Neural progenitor cell (in vitro differentiated cells): ENCODE measurements around the gene KDM3A. TPM values are rescaled to one million over a fixed set of nuclear protein-coding genes. Genes with fewer than 3 reads are reported as not detected.

Experiments
- DNase-seq: peaks from one replicate; pipeline ENCODE4 v3.0.0-alpha.2; 2016; ENCODE audit warnings: low spot score
- H2AFZ ChIP-seq: fragments of 200-600 bp; sonication (generic); replicated peaks from 2 replicates; pipeline ENCODE4 v1.6.1; 2016; ENCODE audit warnings: antibody characterized with exemption
- H3F3A ChIP-seq: fragments of 200-600 bp; sonication (generic); 2 replicates; pipeline ENCODE4 v1.6.1; 2016; ENCODE audit warnings: antibody characterized with exemption, low read depth
- H3K27ac ChIP-seq: fragments of 200-600 bp; sonication (generic); 2 replicates; pipeline ENCODE4 v1.5.1; 2016; ENCODE audit warnings: mild to moderate bottlenecking
- H3K27me3 ChIP-seq: fragments of 200-600 bp; sonication (generic); 2 replicates; pipeline ENCODE4 v1.6.1; 2016; ENCODE audit warnings: mild to moderate bottlenecking, moderate library complexity
- H3K36me3 ChIP-seq: fragments of 200-600 bp; sonication (generic); 2 replicates; pipeline ENCODE4 v1.5.1; 2016
- H3K4me1 ChIP-seq: fragments of 200-600 bp; sonication (generic); 2 replicates; pipeline ENCODE4 v1.6.1; 2016; ENCODE audit warnings: mixed run types
- H3K4me2 ChIP-seq: fragments of 200-600 bp; sonication (generic); 2 replicates; pipeline ENCODE4 v1.6.1; 2016
- H3K4me3 ChIP-seq: fragments of 200-600 bp; sonication (generic); 2 replicates; pipeline ENCODE4 v1.5.1; 2016
- H3K79me2 ChIP-seq: fragments of 200-600 bp; sonication (generic); 2 replicates; pipeline ENCODE4 v1.6.1; 2016; ENCODE audit warnings: low read depth
- H3K9ac ChIP-seq: fragments of 200-600 bp; sonication (generic); 2 replicates; pipeline ENCODE4 v1.6.1; 2016
- H3K9me3 ChIP-seq: fragments of 200-600 bp; sonication (generic); 2 replicates; pipeline ENCODE4 v1.5.1; 2016; ENCODE audit warnings: low read depth
- H4K20me1 ChIP-seq: fragments of 200-600 bp; sonication (generic); 2 replicates; pipeline ENCODE4 v1.6.1; 2016; ENCODE audit warnings: low read depth
- H3K27ac Mint-ChIP-seq: 3 replicates; pipeline ENCODE4 v1.8.0; 2021; ENCODE audit warnings: mixed read lengths
- H3K27me3 Mint-ChIP-seq: 2 replicates; pipeline ENCODE4 v1.8.0; 2022; ENCODE audit warnings: low read depth, mild to moderate bottlenecking, inconsistent platforms, moderate library complexity, mixed read lengths; ENCODE audit not compliant: insufficient read depth
- H3K36me3 Mint-ChIP-seq: 3 replicates; pipeline ENCODE4 v1.8.0; 2021; ENCODE audit warnings: mixed read lengths
- H3K4me1 Mint-ChIP-seq: 3 replicates; pipeline ENCODE4 v1.8.0; 2021; ENCODE audit warnings: mixed read lengths
- H3K4me3 Mint-ChIP-seq: 3 replicates; pipeline ENCODE4 v1.8.0; 2021; ENCODE audit warnings: mild to moderate bottlenecking, moderate library complexity, mixed read lengths
- H3K9me3 Mint-ChIP-seq: 3 replicates; pipeline ENCODE4 v1.8.0; 2020; ENCODE audit warnings: mixed read lengths
- CTCF ChIP-seq: fragments of 200-600 bp; sonication (generic); IDR thresholded peaks from 2 replicates; pipeline ENCODE4 v1.5.1; 2017; ENCODE audit warnings: antibody characterized with exemption, mild to moderate bottlenecking
- EZH2 ChIP-seq: fragments of 200-600 bp; sonication (generic); IDR thresholded peaks from 2 replicates; pipeline ENCODE4 v1.6.1; 2017; ENCODE audit warnings: antibody characterized with exemption, mild to moderate bottlenecking, moderate library complexity
- EZH2phosphoT487 ChIP-seq: fragments of 200-600 bp; sonication (generic); IDR thresholded peaks from 2 replicates; pipeline ENCODE4 v1.6.1; 2017; ENCODE audit warnings: antibody characterized with exemption
- total RNA-seq: library from RNA; depleted of rRNA; stranded (reverse); fragments of >200 nt; gene quantifications from 2 replicates; pipeline ENCODE4 v1.2.3, GENCODE V29; 2015; ENCODE audit warnings: low replicate concordance

The KDM3A gene
- total RNA-seq, 1 donor from 2014 or later = 84.9 TPM

- H3K79me2 ChIP-seq = no peaks in the 10 kb centered on the region
- no peak overlapping the region for H3K27ac ChIP-seq
- Mint-ChIP-seq H3K27ac (no peak overlapping the region), H3K4me3 (no peak overlapping the region), H3K36me3 (peaks cover 25% of the 10 kb centered on the region), H3K9me3 (no peaks in the 10 kb centered on the region), H3K4me1 (no peaks in the 10 kb centered on the region), H3K27me3 (peaks cover 2% of the 10 kb centered on the region)
- no peak for TF ChIP-seq EZH2phosphoT487
- no peak for TF ChIP-seq CTCF
- no peak for TF ChIP-seq EZH2
- H3F3A ChIP-seq = no peaks in the 10 kb centered on the region
- H3K4me3 ChIP-seq = no peak overlapping the region
- no peak overlapping the region for H3K4me2 ChIP-seq
- no peaks in the 10 kb centered on the region for H4K20me1 ChIP-seq
- no peaks in the 10 kb centered on the region for H3K4me1 ChIP-seq
- no peaks in the 10 kb centered on the region for H3K9me3 ChIP-seq
- H2AFZ ChIP-seq = no peak overlapping the region
- H3K9ac ChIP-seq = no peak overlapping the region
- H3K27me3 ChIP-seq = no peaks in the 10 kb centered on the region
- H3K36me3 ChIP-seq = no peaks in the 10 kb centered on the region
- DNase-seq = no peak
Observed at GRCh38 chr2:86510436-86510933, 69.3 kb downstream of the KDM3A start.

- Histone ChIP-seq H2AFZ (no peak overlapping the region), H3K4me3 (no peak overlapping the region), H3K27ac (no peak overlapping the region), H3K9me3 (no peaks in the 10 kb centered on the region), H4K20me1 (no peaks in the 10 kb centered on the region), H3K4me1 (no peaks in the 10 kb centered on the region), H3F3A (no peaks in the 10 kb centered on the region), H3K9ac (no peak overlapping the region), H3K27me3 (no peaks in the 10 kb centered on the region), H3K79me2 (no peaks in the 10 kb centered on the region), H3K4me2 (no peak overlapping the region), H3K36me3 (no peaks in the 10 kb centered on the region)
- no peak overlapping the region for H3K4me3 Mint-ChIP-seq
- H3K9me3 Mint-ChIP-seq = no peaks in the 10 kb centered on the region
- H3K27me3 Mint-ChIP-seq = peaks cover 2% of the 10 kb centered on the region
- DNase-seq = no peak
- no peaks in the 10 kb centered on the region for H3K4me1 Mint-ChIP-seq
- H3K27ac Mint-ChIP-seq = no peak overlapping the region
- TF ChIP-seq EZH2phosphoT487 = no peak
- TF ChIP-seq EZH2 = no peak
- no peak for TF ChIP-seq CTCF
- H3K36me3 Mint-ChIP-seq = peaks cover 21% of the 10 kb centered on the region
Observed at GRCh38 chr2:86512034-86512433, 70.9 kb downstream of the KDM3A start.

- H3K27ac Mint-ChIP-seq = no peak overlapping the region
- no peaks in the 10 kb centered on the region for H3K27me3 ChIP-seq
- H3K9ac ChIP-seq = no peak overlapping the region
Observed at GRCh38 chr2:86512892-86513291, 71.7 kb downstream of the KDM3A start.

More at GRCh38 chr2:86512892-86513291, 71.7 kb downstream of the KDM3A start:
- no peaks in the 10 kb centered on the region for H4K20me1 ChIP-seq
- H3K4me2 ChIP-seq = no peak overlapping the region
- H3K9me3 ChIP-seq = no peaks in the 10 kb centered on the region
- no peaks in the 10 kb centered on the region for H3K4me1 ChIP-seq
- H2AFZ ChIP-seq = no peak overlapping the region
- H3K36me3 ChIP-seq = no peaks in the 10 kb centered on the region
- H3K27ac ChIP-seq = no peak overlapping the region
- no peaks in the 10 kb centered on the region for H3K79me2 ChIP-seq
- H3K4me3 ChIP-seq = no peak overlapping the region
- peaks cover 15% of the 10 kb centered on the region for H3K36me3 Mint-ChIP-seq
- H3K9me3 Mint-ChIP-seq = no peaks in the 10 kb centered on the region
- no peak for DNase-seq
- H3K27me3 Mint-ChIP-seq = peaks cover 2% of the 10 kb centered on the region
- H3K4me1 Mint-ChIP-seq = no peaks in the 10 kb centered on the region
- H3K4me3 Mint-ChIP-seq = no peak overlapping the region
- TF ChIP-seq CTCF (no peak), EZH2 (no peak), EZH2phosphoT487 (no peak)
- no peaks in the 10 kb centered on the region for H3F3A ChIP-seq
